Sigmoid colon (tissue), 3 donors: ENCODE data around the gene HTT.

ENCODE experiments used
- POLR2A ChIP-seq, 2 donors: fragments of 450-650 bp; IDR thresholded peaks; one replicate each; pipeline ENCODE4 v1.6.1; 2016; ENCODE audit warnings: antibody characterized with exemption in 2 of 2, mild to moderate bottlenecking in 2 of 2, moderate library complexity in 2 of 2
- TF ChIP-seq, protein P1 (sequence below), 4 experiments: fragments of 450-650 bp in 3 of 4; fragments of 200-600 bp in 1 of 4; IDR thresholded peaks; one replicate each; pipeline ENCODE4 v1.5.1; 2016 to 2019; ENCODE audit warnings: antibody characterized with exemption in 4 of 4, mild to moderate bottlenecking in 3 of 4, moderate library complexity in 2 of 4

GRCh38 chr4:3116955-3117354, 42.5 kb downstream of the HTT start:
- TF ChIP-seq, protein P1, sequence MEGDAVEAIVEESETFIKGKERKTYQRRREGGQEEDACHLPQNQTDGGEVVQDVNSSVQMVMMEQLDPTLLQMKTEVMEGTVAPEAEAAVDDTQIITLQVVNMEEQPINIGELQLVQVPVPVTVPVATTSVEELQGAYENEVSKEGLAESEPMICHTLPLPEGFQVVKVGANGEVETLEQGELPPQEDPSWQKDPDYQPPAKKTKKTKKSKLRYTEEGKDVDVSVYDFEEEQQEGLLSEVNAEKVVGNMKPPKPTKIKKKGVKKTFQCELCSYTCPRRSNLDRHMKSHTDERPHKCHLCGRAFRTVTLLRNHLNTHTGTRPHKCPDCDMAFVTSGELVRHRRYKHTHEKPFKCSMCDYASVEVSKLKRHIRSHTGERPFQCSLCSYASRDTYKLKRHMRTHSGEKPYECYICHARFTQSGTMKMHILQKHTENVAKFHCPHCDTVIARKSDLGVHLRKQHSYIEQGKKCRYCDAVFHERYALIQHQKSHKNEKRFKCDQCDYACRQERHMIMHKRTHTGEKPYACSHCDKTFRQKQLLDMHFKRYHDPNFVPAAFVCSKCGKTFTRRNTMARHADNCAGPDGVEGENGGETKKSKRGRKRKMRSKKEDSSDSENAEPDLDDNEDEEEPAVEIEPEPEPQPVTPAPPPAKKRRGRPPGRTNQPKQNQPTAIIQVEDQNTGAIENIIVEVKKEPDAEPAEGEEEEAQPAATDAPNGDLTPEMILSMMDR (IDR thresholded peaks at IDR 0.05): no peak
- TF ChIP-seq POLR2A (IDR thresholded peaks at IDR 0.05): no peak
